Neutrophil (primary cell): ENCODE data around the gene HK1.

Experiments
- H3K27ac ChIP-seq: fragments of 200-600 bp; sonication (generic); 2 replicates; pipeline ENCODE4 v1.5.1; 2016; ENCODE audit warnings: mild to moderate bottlenecking, moderate library complexity
- H3K27me3 ChIP-seq: fragments of 200-600 bp; sonication (generic); 2 replicates; pipeline ENCODE4 v1.6.0; 2016; ENCODE audit warnings: mild to moderate bottlenecking
- H3K36me3 ChIP-seq: fragments of 200-600 bp; sonication (generic); 2 replicates; pipeline ENCODE4 v1.5.1; 2017
- H3K4me1 ChIP-seq, 2 experiments: fragments of 200-600 bp in 1 of 2; sonication (generic) in 1 of 2; 1 replicate in 1 of 2; 2 replicates in 1 of 2; pipeline versions ENCODE4 v1.5.1 to v1.6.1; 2013 to 2016; ENCODE audit warnings: low read depth in 1 of 2, low read length in 1 of 2, mild to moderate bottlenecking in 1 of 2, moderate library complexity in 1 of 2; ENCODE audit not compliant: control insufficient read depth in 1 of 2, insufficient read depth in 1 of 2
- H3K4me3 ChIP-seq, 2 experiments: fragments of 200-600 bp in 1 of 2; sonication (generic) in 1 of 2; 1 replicate in 1 of 2; 2 replicates in 1 of 2; pipeline ENCODE4 v1.5.1; 2013 to 2016; ENCODE audit warnings: low read depth in 1 of 2, low read length in 1 of 2, mild to moderate bottlenecking in 1 of 2, moderate library complexity in 1 of 2
- H3K9me3 ChIP-seq: fragments of 200-600 bp; sonication (generic); 2 replicates; pipeline ENCODE4 v1.5.1; 2016
- TF ChIP-seq, protein P1 (sequence below): fragments of 200-600 bp; sonication (generic); IDR thresholded peaks from 2 replicates; pipeline ENCODE4 v1.5.1; 2016; ENCODE audit warnings: antibody characterized with exemption

Gene HK1

DNA sequence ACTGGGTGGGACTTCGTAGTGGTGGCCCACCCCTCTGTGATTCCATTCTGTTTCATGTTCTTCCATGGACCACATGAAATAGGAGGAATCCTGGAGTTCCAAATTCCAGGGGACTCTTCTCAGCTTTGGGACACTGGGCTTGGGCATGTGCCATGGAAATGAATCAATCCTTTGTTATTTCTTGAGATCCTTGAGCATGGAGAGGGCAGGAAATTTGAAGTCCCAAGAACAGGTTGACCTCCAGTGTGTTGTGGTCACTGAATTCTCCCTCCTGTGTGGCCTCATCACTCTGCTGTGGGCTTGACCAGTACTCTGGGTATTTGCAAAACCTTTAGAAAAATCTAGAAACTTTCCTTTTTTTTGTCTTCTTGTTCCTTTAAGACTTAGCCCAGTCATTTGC lies 115.7 kb downstream of the HK1 start:
- no peak overlapping the region for H3K4me3 ChIP-seq
- H3K9me3 ChIP-seq, result no peaks in the 10 kb centered on the region
- TF ChIP-seq, protein P1, sequence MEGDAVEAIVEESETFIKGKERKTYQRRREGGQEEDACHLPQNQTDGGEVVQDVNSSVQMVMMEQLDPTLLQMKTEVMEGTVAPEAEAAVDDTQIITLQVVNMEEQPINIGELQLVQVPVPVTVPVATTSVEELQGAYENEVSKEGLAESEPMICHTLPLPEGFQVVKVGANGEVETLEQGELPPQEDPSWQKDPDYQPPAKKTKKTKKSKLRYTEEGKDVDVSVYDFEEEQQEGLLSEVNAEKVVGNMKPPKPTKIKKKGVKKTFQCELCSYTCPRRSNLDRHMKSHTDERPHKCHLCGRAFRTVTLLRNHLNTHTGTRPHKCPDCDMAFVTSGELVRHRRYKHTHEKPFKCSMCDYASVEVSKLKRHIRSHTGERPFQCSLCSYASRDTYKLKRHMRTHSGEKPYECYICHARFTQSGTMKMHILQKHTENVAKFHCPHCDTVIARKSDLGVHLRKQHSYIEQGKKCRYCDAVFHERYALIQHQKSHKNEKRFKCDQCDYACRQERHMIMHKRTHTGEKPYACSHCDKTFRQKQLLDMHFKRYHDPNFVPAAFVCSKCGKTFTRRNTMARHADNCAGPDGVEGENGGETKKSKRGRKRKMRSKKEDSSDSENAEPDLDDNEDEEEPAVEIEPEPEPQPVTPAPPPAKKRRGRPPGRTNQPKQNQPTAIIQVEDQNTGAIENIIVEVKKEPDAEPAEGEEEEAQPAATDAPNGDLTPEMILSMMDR, result no peak
- H3K4me1 ChIP-seq, result peaks cover 4 to 5% of the 10 kb centered on the region in 2 experiments
- H3K36me3 ChIP-seq, result peaks cover 91% of the 10 kb centered on the region
- H3K27me3 ChIP-seq, result no peaks in the 10 kb centered on the region
- H3K27ac ChIP-seq, result no peak overlapping the region

DNA sequence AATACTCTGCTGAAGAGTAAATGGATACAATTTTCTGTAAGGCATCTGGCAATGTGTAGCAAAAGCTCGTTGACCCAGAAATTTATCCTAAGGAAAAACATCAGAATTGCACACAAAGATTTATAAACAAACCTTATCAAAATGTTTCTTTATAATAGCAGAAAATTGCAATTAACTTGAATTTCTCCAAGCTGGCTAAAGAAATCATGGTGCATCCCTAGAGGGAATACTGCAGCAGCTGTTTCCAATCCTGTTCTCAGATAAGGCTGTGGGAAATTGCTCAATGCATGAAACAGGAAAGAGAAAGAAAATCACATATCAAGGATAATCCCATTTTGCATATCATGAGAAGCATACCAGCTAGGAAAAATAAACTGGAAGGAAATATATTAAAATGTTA lies 119.7 kb downstream of the HK1 start:
- no peaks in the 10 kb centered on the region for H3K27me3 ChIP-seq
- TF ChIP-seq, protein P1, result no peak
- no peaks in the 10 kb centered on the region for H3K4me1 ChIP-seq
- H3K9me3 ChIP-seq, result no peaks in the 10 kb centered on the region
- no peak overlapping the region for H3K4me3 ChIP-seq
- H3K27ac ChIP-seq, result no peak overlapping the region
- peaks cover 94% of the 10 kb centered on the region for H3K36me3 ChIP-seq

DNA sequence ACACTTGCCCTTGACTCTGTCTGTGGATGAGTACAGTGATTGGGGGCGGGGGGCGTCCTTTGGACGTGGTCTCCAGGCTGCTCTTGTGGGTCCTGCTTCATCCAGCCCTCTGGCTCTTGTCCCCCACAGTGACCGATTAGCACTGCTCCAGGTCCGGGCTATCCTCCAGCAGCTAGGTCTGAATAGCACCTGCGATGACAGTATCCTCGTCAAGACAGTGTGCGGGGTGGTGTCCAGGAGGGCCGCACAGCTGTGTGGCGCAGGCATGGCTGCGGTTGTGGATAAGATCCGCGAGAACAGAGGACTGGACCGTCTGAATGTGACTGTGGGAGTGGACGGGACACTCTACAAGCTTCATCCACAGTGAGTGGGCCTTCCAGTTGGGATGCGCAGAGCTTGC lies 120.2 kb downstream of the HK1 start:
- Histone ChIP-seq H3K4me1 (no peaks in the 10 kb centered on the region), H3K4me3 (no peak overlapping the region), H3K9me3 (no peaks in the 10 kb centered on the region), H3K27me3 (no peaks in the 10 kb centered on the region), H3K36me3 (peaks cover 94% of the 10 kb centered on the region), H3K27ac (no peak overlapping the region)
- TF ChIP-seq, protein P1, result no peak

DNA sequence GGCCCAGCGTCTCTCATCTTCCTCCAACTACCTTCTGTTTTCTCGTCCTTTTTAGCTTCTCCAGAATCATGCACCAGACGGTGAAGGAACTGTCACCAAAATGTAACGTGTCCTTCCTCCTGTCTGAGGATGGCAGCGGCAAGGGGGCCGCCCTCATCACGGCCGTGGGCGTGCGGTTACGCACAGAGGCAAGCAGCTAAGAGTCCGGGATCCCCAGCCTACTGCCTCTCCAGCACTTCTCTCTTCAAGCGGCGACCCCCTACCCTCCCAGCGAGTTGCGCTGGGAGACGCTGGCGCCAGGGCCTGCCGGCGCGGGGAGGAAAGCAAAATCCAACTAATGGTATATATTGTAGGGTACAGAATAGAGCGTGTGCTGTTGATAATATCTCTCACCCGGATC lies 122.6 kb downstream of the HK1 start:
- Histone ChIP-seq H3K9me3 (no peaks in the 10 kb centered on the region), H3K4me3 (no peak overlapping the region), H3K36me3 (peaks cover 84% of the 10 kb centered on the region), H3K4me1 (no peaks in the 10 kb centered on the region), H3K27me3 (no peaks in the 10 kb centered on the region), H3K27ac (no peak overlapping the region)
- TF ChIP-seq, protein P1, result no peak

DNA sequence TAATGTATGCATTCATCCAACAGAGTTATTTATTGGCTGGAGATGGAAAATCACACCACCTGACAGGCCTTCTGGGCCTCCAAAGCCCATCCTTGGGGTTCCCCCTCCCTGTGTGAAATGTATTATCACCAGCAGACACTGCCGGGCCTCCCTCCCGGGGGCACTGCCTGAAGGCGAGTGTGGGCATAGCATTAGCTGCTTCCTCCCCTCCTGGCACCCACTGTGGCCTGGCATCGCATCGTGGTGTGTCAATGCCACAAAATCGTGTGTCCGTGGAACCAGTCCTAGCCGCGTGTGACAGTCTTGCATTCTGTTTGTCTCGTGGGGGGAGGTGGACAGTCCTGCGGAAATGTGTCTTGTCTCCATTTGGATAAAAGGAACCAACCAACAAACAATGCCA lies 123.1 kb downstream of the HK1 start:
- no peaks in the 10 kb centered on the region for H3K27me3 ChIP-seq
- peaks cover 80% of the 10 kb centered on the region for H3K36me3 ChIP-seq
- H3K27ac ChIP-seq, result no peak overlapping the region
- no peaks in the 10 kb centered on the region for H3K4me1 ChIP-seq
- no peaks in the 10 kb centered on the region for H3K9me3 ChIP-seq
- H3K4me3 ChIP-seq, result no peak overlapping the region
- TF ChIP-seq, protein P1, result no peak

DNA sequence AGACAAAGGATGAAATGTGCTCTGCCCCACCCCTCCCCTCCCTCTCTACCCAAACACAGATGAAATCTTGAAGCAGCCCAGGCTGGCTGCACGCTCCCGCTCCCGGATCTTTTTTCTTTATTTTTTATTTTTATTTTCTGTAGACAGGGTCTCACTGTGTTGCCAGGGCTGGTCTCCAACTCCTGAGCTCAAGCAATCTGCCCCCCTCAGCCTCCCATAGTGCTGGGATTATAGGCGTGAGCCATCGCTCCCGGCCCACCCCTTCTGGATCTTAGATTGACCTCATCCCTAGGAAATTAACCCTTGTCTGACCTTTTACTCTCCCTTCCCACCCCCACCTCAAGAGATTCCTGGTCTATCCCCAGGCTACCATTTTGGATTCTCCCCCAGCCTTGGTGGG lies 124.1 kb downstream of the HK1 start:
- Histone ChIP-seq H3K27ac (no peak overlapping the region), H3K36me3 (peaks cover 71% of the 10 kb centered on the region), H3K4me3 (no peak overlapping the region), H3K4me1 (no peaks in the 10 kb centered on the region), H3K27me3 (peaks cover under 1% of the 10 kb centered on the region), H3K9me3 (no peaks in the 10 kb centered on the region)
- TF ChIP-seq, protein P1, result no peak
